Gastrocnemius medialis (tissue), 4 donors: ENCODE results near the gene PRDM16. TPM values are rescaled to one million over a fixed set of nuclear protein-coding genes. Genes with fewer than 3 reads are reported as not detected.

Experiments
- ATAC-seq, 2 donors: fragments of 150-250 bp; one replicate each; pipeline ENCODE4 v1.9.1; 2016
- DNase-seq, 2 donors: peaks; one replicate each; pipeline ENCODE4 v3.0.0-alpha.2; 2019
- H3K27ac ChIP-seq, 4 donors: fragments of 200-600 bp; sonication (generic); 1 replicate in 1 of 4; 2 replicates in 3 of 4; pipeline ENCODE4 v1.5.1; 2016 to 2018; ENCODE audit warnings: mild to moderate bottlenecking in 2 of 4, moderate library complexity in 1 of 4
- H3K27me3 ChIP-seq, 3 donors: fragments of 200-600 bp; sonication (generic) in 2 of 3; 1 replicate in 1 of 3; 2 replicates in 2 of 3; pipeline versions ENCODE4 v1.5.1 to v1.6.0; 2016 to 2019; ENCODE audit warnings: mild to moderate bottlenecking in 1 of 3, moderate library complexity in 1 of 3
- H3K36me3 ChIP-seq, 2 donors: fragments of 200-600 bp; sonication (generic) in 1 of 2; one replicate each; pipeline ENCODE4 v1.5.1; 2017 to 2018
- H3K4me1 ChIP-seq, 2 donors: fragments of 200-600 bp; sonication (generic) in 1 of 2; one replicate each; pipeline ENCODE4 v1.5.1; 2016 to 2017; ENCODE audit warnings: mild to moderate bottlenecking in 2 of 2
- H3K4me3 ChIP-seq, 4 donors: fragments of 200-600 bp; sonication (generic) in 3 of 4; 1 replicate in 1 of 4; 2 replicates in 3 of 4; pipeline ENCODE4 v1.5.1; 2016 to 2019; ENCODE audit warnings: mild to moderate bottlenecking in 2 of 4
- H3K9me3 ChIP-seq, 3 donors: fragments of 200-600 bp; sonication (generic) in 2 of 3; 1 replicate in 1 of 3; 2 replicates in 2 of 3; pipeline ENCODE4 v1.5.1; 2016 to 2019
- CTCF ChIP-seq, 5 experiments: fragments of 450-650 bp in 3 of 5; fragments of 200-600 bp in 2 of 5; sonication (generic) in 2 of 5; IDR thresholded peaks in 4 of 5; conservative IDR thresholded peaks in 1 of 5; 1 replicate in 4 of 5; 2 replicates in 1 of 5; pipeline ENCODE4 v1.5.1; 2016 to 2019; ENCODE audit warnings: antibody characterized with exemption in 5 of 5, mild to moderate bottlenecking in 3 of 5, moderate library complexity in 3 of 5
- POLR2A ChIP-seq, 2 donors: fragments of 450-650 bp; IDR thresholded peaks; one replicate each; pipeline ENCODE4 v1.6.1; 2017; ENCODE audit warnings: antibody characterized with exemption in 2 of 2, mild to moderate bottlenecking in 2 of 2, moderate library complexity in 2 of 2
- in situ Hi-C, 4 donors: fragments of 200-750 bp; cut with MboI; loops; one replicate each; pipeline versions ENCODE4 v1.15.0 to v1.8.0; 2017; ENCODE audit warnings: low sequenced_read_pairs in 4 of 4
- intact Hi-C: fragments of 100-400 bp; cut with DNase I; formaldehyde crosslinking; loops from one replicate; pipeline ENCODE4 v1.15.1; 2023; ENCODE audit warnings: low total_unique reads
- total RNA-seq, 4 donors: library from RNA; depleted of rRNA; stranded (reverse); fragments of >200 nt; gene quantifications; one replicate each; pipeline versions ENCODE4 v1.1.0 to v1.2.3, GENCODE V29; 2016

Gene PRDM16
- total RNA-seq, 4 donors from 2014 or later: 0.03 to 0.19 (median 0.17) TPM

GRCh38 chr1:3243304-3243703 is 174.3 kb downstream of the PRDM16 start:
- intact Hi-C loops: no loop called here
- TF ChIP-seq POLR2A (IDR thresholded peaks at IDR 0.05): no peak
- no peak for TF ChIP-seq CTCF (IDR thresholded peaks at IDR 0.05 in 4 of 5, conservative IDR thresholded peaks at IDR 0.05 in 1 of 5)
- ATAC-seq (no peak), DNase-seq (no peak)
- H3K4me3 ChIP-seq: no peak overlapping the region
- no peaks in the 10 kb centered on the region for H3K4me1 ChIP-seq
- H3K9me3 ChIP-seq: no peaks in the 10 kb centered on the region
- no peak overlapping the region for H3K27ac ChIP-seq
- in situ Hi-C loops: no loop called here
- peaks cover 37 to 52% (median 46%) of the 10 kb centered on the region in 3 donors for H3K27me3 ChIP-seq
- H3K36me3 ChIP-seq: no peaks in the 10 kb centered on the region

- no peak for ATAC-seq
- Histone ChIP-seq H3K9me3 (no peaks in the 10 kb centered on the region), H3K4me3 (no peak overlapping the region), H3K27ac (no peak overlapping the region), H3K36me3 (no peaks in the 10 kb centered on the region), H3K4me1 (no peaks in the 10 kb centered on the region), H3K27me3 (peaks cover 33 to 49% (median 46%) of the 10 kb centered on the region in 3 donors)
- TF ChIP-seq POLR2A (IDR thresholded peaks at IDR 0.05) (no peak), CTCF (IDR thresholded peaks at IDR 0.05 in 4 of 5, conservative IDR thresholded peaks at IDR 0.05 in 1 of 5) (no peak)
- no peak for DNase-seq
- in situ Hi-C loops: no loop called here
- intact Hi-C loops: no loop called here
Measured at GRCh38 chr1:3244025-3244926, 175.3 kb downstream of the PRDM16 start.

DNA sequence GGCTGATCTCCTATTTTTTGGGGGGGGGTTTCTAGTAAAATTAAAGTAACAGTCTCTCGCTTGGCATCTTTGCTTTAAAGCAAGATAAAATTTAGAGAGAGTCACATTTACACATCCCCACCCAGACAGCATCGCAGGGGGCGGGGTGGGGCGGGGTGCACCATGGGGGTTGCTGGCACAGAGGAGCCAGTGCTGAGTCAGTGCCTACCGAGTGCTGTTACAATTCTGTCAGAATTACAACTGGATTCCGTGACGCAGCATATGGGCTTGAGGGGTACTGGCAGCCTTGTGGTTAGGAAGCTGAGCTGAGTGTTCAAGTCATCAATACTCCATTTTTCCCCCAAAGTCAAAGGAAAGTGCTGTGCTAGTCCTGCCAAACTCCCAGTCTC is 175.9 kb downstream of the PRDM16 start:
- TF ChIP-seq POLR2A (IDR thresholded peaks at IDR 0.05) (no peak), CTCF (IDR thresholded peaks at IDR 0.05 in 4 of 5, conservative IDR thresholded peaks at IDR 0.05 in 1 of 5) (no peak)
- Histone ChIP-seq H3K4me3 (no peak overlapping the region), H3K27ac (no peak overlapping the region), H3K27me3 (peaks cover 33 to 45% (median 43%) of the 10 kb centered on the region in 3 donors), H3K36me3 (no peaks in the 10 kb centered on the region), H3K4me1 (no peaks in the 10 kb centered on the region), H3K9me3 (no peaks in the 10 kb centered on the region)
- intact Hi-C loops (no loop called here), in situ Hi-C loops (no loop called here)
- DNase-seq: no peak
- ATAC-seq: no peak

- no peak overlapping the region for H3K27ac ChIP-seq
- ATAC-seq: no peak
- no peaks in the 10 kb centered on the region for H3K4me1 ChIP-seq
- DNase-seq: no peak
- no peak overlapping the region for H3K4me3 ChIP-seq
- no peaks in the 10 kb centered on the region for H3K36me3 ChIP-seq
- H3K27me3 ChIP-seq: peaks cover 31 to 41% (median 40%) of the 10 kb centered on the region in 3 donors
- intact Hi-C loops: no loop called here
- no peaks in the 10 kb centered on the region for H3K9me3 ChIP-seq
- TF ChIP-seq CTCF (IDR thresholded peaks at IDR 0.05 in 4 of 5, conservative IDR thresholded peaks at IDR 0.05 in 1 of 5) (no peak), POLR2A (IDR thresholded peaks at IDR 0.05) (no peak)
- in situ Hi-C loops: no loop called here
Measured at GRCh38 chr1:3245344-3245743, 176.3 kb downstream of the PRDM16 start.
